Progenitor cell of endocrine pancreas (in vitro differentiated cells): ENCODE measurements around the gene PPP1CC. TPM values are rescaled to one million over a fixed set of nuclear protein-coding genes. Genes with fewer than 3 reads are reported as not detected.

Experiments
- DNase-seq: peaks from one replicate; pipeline ENCODE4 v3.0.0; 2021; ENCODE audit warnings: low spot score; ENCODE audit not compliant: unreplicated experiment
- H3K27ac Mint-ChIP-seq: 2 replicates; pipeline ENCODE4 v1.8.0; 2021; ENCODE audit warnings: mild to moderate bottlenecking, moderate library complexity, mixed read lengths
- H3K27me3 Mint-ChIP-seq: 2 replicates; pipeline ENCODE4 v1.8.0; 2021; ENCODE audit warnings: mixed read lengths
- H3K36me3 Mint-ChIP-seq: 2 replicates; pipeline ENCODE4 v1.8.0; 2022; ENCODE audit warnings: mixed read lengths; ENCODE audit not compliant: insufficient read depth
- H3K4me1 Mint-ChIP-seq: 2 replicates; pipeline ENCODE4 v1.8.0; 2021; ENCODE audit warnings: low read depth, mixed read lengths
- H3K4me3 Mint-ChIP-seq: 2 replicates; pipeline ENCODE4 v1.8.0; 2021; ENCODE audit warnings: low read depth, mild to moderate bottlenecking, moderate library complexity, mixed read lengths
- H3K9me3 Mint-ChIP-seq: 2 replicates; pipeline ENCODE4 v1.8.0; 2021; ENCODE audit warnings: low read depth, mixed read lengths
- CTCF ChIP-seq: fragments of 200-600 bp; sonication (generic); IDR thresholded peaks from one replicate; pipeline ENCODE4 v1.5.0; 2021; ENCODE audit warnings: antibody characterized with exemption, mild to moderate bottlenecking; ENCODE audit not compliant: unreplicated experiment
- total RNA-seq: library from RNA; stranded (reverse); gene quantifications from 2 replicates; pipeline ENCODE4 v1.2.1, GENCODE V29; 2021

The PPP1CC gene
- total RNA-seq, 1 donor from 2014 or later, result 164 TPM

- H3K27me3 Mint-ChIP-seq, result no peaks in the 10 kb centered on the region
- peaks cover 4% of the 10 kb centered on the region for H3K36me3 Mint-ChIP-seq
Measured at GRCh38 chr12:110708917-110709316, 33.8 kb downstream of the PPP1CC start.

DNA sequence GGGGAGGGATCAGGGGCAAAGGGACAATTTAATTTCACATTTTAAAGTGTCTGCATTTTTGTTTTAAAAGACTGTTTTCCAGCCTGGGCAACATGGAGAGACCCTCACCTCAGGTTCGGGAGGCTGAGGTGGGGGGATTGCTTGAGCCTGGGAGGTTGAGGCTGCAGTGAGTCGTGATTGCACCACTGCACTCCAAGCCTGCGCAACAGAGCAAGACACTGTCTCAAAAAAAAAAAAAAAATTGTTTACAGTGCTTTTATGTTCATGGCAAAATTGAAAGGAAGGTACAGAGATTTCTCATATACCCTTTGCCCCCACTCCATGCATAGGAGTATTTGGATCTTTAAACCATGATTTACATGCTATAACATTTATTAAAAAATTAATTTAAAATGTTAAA, 37.4 kb downstream of the PPP1CC start:
- TF ChIP-seq CTCF, result no peak
- H3K27me3 Mint-ChIP-seq, result no peaks in the 10 kb centered on the region
- H3K27ac Mint-ChIP-seq, result no peak overlapping the region

More at GRCh38 chr12:110708917-110709316, 33.8 kb downstream of the PPP1CC start:
- no peak overlapping the region for H3K4me3 Mint-ChIP-seq
- TF ChIP-seq CTCF, result no peak
- DNase-seq, result no peak
- H3K4me1 Mint-ChIP-seq, result peaks cover 3% of the 10 kb centered on the region
- no peak overlapping the region for H3K27ac Mint-ChIP-seq
- no peaks in the 10 kb centered on the region for H3K9me3 Mint-ChIP-seq

DNA sequence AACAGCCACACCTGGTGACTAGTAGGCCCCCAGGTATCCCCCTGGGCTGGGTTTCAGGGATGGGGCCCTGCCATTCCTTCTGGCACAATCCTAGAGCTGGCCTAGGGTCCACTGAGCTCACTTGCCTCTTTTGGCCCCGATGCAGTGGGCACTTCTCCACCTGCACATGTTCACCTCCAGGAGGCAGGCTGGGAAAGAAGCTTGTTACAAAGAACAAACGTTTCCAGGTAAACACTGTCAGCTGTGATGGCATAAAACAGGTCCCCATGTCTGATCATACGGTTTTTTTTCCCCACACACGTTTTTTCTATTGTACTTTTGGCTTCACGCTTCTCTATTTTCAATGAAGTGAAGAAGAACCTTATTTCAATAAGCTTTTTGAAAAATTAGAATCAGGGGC, 37.9 kb downstream of the PPP1CC start:
- no peak overlapping the region for H3K4me3 Mint-ChIP-seq
- peaks cover 3% of the 10 kb centered on the region for H3K27me3 Mint-ChIP-seq
- H3K27ac Mint-ChIP-seq, result no peak overlapping the region
- H3K36me3 Mint-ChIP-seq, result peaks cover 2% of the 10 kb centered on the region
- no peaks in the 10 kb centered on the region for H3K9me3 Mint-ChIP-seq
- peaks cover 3% of the 10 kb centered on the region for H3K4me1 Mint-ChIP-seq
- DNase-seq, result peak; percentile 14
- peak; percentile 50 for TF ChIP-seq CTCF

More for the DNA sequence above, 37.4 kb downstream of the PPP1CC start:
- DNase-seq, result no peak
- Mint-ChIP-seq H3K9me3 (no peaks in the 10 kb centered on the region), H3K4me1 (peaks cover 3% of the 10 kb centered on the region), H3K4me3 (no peak overlapping the region), H3K36me3 (peaks cover 2% of the 10 kb centered on the region)

DNA sequence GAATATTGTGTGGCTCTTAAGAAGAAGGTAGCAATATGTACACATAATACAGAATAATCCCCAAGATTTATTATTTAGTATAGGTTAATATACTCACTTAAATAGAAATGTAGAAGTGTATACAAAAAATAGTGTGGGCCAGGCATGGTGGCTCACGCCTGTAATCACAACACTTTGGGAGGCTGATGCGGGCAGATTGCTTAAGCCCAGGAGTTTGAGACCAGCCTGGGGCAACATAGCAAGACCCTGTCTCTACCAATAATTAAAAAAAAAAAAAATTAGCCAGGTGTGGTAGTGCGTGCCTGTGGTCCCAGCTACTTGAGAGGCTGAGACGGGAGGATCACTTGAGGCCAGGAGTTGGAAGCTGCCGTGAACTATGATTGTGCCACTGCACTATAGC, 38.5 kb downstream of the PPP1CC start:
- no peaks in the 10 kb centered on the region for H3K9me3 Mint-ChIP-seq
- H3K27me3 Mint-ChIP-seq, result peaks cover 5% of the 10 kb centered on the region
- H3K27ac Mint-ChIP-seq, result no peak overlapping the region
- no peak for DNase-seq
- TF ChIP-seq CTCF, result no peak
- no peak overlapping the region for H3K4me3 Mint-ChIP-seq
- H3K4me1 Mint-ChIP-seq, result peaks cover 3% of the 10 kb centered on the region
- peaks cover 2% of the 10 kb centered on the region for H3K36me3 Mint-ChIP-seq

GRCh38 chr12:110702081-110702480, 40.6 kb downstream of the PPP1CC start:
- H3K27ac Mint-ChIP-seq, result no peak overlapping the region
- H3K4me1 Mint-ChIP-seq, result peaks cover 3% of the 10 kb centered on the region
- H3K27me3 Mint-ChIP-seq, result peaks cover 8% of the 10 kb centered on the region
- no peaks in the 10 kb centered on the region for H3K9me3 Mint-ChIP-seq
- H3K4me3 Mint-ChIP-seq, result no peak overlapping the region
- no peak for DNase-seq
- no peaks in the 10 kb centered on the region for H3K36me3 Mint-ChIP-seq
- TF ChIP-seq CTCF, result no peak
